Neural crest cell (in vitro differentiated cells): ENCODE measurements around the gene RBM19. TPM values are rescaled to one million over a fixed set of nuclear protein-coding genes. Genes with fewer than 3 reads are reported as not detected.

Experiments
- DNase-seq: peaks from one replicate; pipeline ENCODE4 v3.0.0; 2021; ENCODE audit warnings: low read depth, mixed read lengths, low spot score
- H3K27ac Mint-ChIP-seq: one replicate; pipeline ENCODE4 v1.8.0; 2021; ENCODE audit warnings: mild to moderate bottlenecking, mixed read lengths; ENCODE audit not compliant: unreplicated experiment
- H3K27me3 Mint-ChIP-seq: 2 replicates; pipeline ENCODE4 v1.8.0; 2021; ENCODE audit warnings: low read depth, mild to moderate bottlenecking, mixed read lengths
- H3K36me3 Mint-ChIP-seq: 2 replicates; pipeline ENCODE4 v1.8.0; 2021; ENCODE audit warnings: low read depth, mild to moderate bottlenecking, mixed read lengths
- H3K4me1 Mint-ChIP-seq: 2 replicates; pipeline ENCODE4 v1.8.0; 2021; ENCODE audit warnings: mixed read lengths
- H3K4me3 Mint-ChIP-seq: one replicate; pipeline ENCODE4 v1.8.0; 2021; ENCODE audit warnings: mild to moderate bottlenecking, mixed read lengths
- H3K9me3 Mint-ChIP-seq: 2 replicates; pipeline ENCODE4 v1.8.0; 2021; ENCODE audit warnings: mixed read lengths
- total RNA-seq: library from RNA; stranded (reverse); gene quantifications from 2 replicates; pipeline ENCODE4 v1.2.1, GENCODE V29; 2021
- TF ChIP-seq, protein P1 (sequence below): fragments of 200-600 bp; sonication (generic); conservative IDR thresholded peaks from 2 replicates; pipeline ENCODE4 v1.5.0; 2021; ENCODE audit warnings: antibody characterized with exemption, mild to moderate bottlenecking

RBM19 gene
- total RNA-seq, 1 donor from 2014 or later = 42.6 TPM

DNA sequence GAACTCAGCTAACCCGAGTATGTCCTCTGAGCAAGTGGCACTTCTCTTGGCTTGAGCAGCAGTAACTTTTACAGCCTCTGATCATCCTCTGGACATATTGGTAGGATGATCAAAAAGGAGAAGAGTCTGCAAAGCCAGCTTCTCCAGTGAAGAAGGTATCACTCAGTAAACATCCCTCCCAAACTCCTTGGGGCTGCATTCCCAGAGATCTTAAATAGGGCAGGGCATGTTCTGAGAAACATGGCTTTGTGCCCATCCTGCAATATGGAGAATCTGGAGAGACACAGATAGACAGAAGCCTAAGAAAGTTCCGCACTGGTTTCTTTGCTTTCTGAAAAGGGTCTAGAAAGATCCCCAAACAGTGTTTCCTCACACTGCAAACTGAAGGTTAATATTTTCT lies 65.4 kb downstream of the RBM19 start:
- Mint-ChIP-seq H3K36me3 (no peaks in the 10 kb centered on the region), H3K9me3 (no peaks in the 10 kb centered on the region), H3K27ac (no peak overlapping the region), H3K4me3 (no peak overlapping the region), H3K27me3 (no peaks in the 10 kb centered on the region), H3K4me1 (peaks cover 13% of the 10 kb centered on the region)
- TF ChIP-seq, protein P1, sequence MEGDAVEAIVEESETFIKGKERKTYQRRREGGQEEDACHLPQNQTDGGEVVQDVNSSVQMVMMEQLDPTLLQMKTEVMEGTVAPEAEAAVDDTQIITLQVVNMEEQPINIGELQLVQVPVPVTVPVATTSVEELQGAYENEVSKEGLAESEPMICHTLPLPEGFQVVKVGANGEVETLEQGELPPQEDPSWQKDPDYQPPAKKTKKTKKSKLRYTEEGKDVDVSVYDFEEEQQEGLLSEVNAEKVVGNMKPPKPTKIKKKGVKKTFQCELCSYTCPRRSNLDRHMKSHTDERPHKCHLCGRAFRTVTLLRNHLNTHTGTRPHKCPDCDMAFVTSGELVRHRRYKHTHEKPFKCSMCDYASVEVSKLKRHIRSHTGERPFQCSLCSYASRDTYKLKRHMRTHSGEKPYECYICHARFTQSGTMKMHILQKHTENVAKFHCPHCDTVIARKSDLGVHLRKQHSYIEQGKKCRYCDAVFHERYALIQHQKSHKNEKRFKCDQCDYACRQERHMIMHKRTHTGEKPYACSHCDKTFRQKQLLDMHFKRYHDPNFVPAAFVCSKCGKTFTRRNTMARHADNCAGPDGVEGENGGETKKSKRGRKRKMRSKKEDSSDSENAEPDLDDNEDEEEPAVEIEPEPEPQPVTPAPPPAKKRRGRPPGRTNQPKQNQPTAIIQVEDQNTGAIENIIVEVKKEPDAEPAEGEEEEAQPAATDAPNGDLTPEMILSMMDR = no peak
- no peak for DNase-seq

DNA sequence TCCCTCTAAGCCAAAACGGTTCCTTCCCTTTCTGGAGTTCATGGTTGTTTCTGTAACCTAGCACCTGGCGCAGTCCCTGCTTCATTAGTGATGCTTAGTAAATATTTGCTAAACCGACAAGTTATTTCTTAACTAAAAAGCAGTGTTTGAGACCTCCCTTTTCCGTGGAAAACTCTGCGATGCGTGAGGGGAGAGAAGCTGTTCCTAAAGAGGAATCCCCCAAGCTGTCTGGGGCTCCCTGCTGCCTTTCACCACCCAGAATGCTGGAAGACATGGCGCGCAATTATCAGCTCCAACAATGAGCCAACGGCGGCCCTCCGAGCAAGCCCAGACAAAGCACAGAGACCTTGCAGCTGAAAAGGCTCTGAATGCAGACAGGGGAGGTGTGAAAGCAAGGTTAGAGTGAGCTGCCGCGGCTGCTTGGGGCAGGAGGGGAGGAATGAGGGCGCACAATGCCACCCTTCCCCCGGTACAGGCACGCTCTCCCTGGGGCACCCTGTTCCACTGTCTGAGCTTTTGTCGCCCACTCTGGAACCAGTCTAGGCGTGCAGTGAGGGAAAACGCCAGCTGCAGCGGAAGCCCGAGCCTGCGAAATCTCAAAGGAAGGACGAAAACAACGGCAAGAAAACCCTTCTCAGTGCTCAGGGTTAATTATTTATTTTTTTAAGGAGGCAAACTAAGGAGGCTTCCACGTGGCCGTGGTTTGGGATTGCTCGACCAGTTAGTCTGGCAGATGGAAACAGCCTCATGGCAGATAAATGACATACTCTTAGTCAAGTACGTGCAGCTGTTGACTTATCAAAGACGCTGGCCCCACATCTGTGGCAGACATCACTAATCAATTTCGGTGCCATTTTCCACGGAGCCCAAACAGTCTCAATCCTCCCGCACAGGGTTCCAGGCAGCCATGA lies 66.3 kb downstream of the RBM19 start:
- TF ChIP-seq, protein P1 = no peak
- DNase-seq = peak; percentile 12
- Mint-ChIP-seq H3K4me1 (peaks cover 13% of the 10 kb centered on the region), H3K36me3 (no peaks in the 10 kb centered on the region), H3K27me3 (no peaks in the 10 kb centered on the region), H3K27ac (peak overlapping the region; percentile 97), H3K9me3 (no peaks in the 10 kb centered on the region), H3K4me3 (no peak overlapping the region)

DNA sequence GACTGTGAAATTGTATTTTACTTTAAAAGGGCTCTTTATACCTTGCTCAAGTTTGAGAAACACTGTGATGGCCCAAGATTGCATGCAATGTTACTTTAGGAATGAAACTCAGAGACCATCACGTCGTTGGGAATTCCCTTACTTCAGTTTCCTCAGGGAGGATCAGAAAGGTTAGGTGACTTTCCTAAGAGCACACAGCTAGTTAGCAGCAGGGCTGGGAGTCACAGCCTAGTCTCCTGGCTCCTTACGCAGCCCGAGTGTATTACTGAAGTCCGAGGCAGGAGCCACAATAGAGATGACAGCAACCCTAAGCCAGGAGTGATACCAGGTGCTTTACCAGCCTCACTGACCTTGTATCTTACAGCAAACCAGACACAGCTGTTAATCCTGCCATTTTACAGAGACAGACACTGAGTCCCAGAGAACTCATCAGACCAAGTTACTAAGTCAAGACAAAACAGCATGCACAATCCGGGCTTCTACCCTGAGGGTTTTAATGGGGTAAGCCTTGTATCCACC lies 67.0 kb downstream of the RBM19 start:
- H3K27me3 Mint-ChIP-seq = no peaks in the 10 kb centered on the region

DNA sequence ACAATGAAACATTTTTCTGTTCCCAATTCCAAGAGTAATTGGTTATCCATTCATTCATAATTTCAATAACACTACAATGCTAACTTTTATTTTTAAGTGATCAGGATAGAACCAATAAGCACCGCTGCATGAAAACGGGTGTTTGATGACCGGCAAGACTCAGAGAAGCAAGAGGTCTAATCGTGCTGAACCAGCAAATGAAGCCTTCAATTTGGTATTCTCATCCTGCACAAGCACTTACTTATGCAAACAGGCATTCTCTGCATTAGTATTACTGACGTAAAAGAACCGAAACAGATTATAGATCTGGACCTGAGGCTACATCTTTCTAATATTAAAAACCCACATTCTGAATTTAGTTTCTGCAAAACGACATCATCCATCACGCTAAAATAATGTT lies 67.7 kb downstream of the RBM19 start:
- Mint-ChIP-seq H3K36me3 (no peaks in the 10 kb centered on the region), H3K9me3 (no peaks in the 10 kb centered on the region), H3K4me3 (no peak overlapping the region), H3K27ac (no peak overlapping the region), H3K27me3 (no peaks in the 10 kb centered on the region), H3K4me1 (peaks cover 13% of the 10 kb centered on the region)
- DNase-seq = no peak
- TF ChIP-seq, protein P1 = no peak

More for the DNA sequence above, 67.0 kb downstream of the RBM19 start:
- TF ChIP-seq, protein P1 = no peak
- Mint-ChIP-seq H3K36me3 (no peaks in the 10 kb centered on the region), H3K4me3 (no peak overlapping the region), H3K27ac (peak overlapping the region; percentile 97), H3K4me1 (peaks cover 13% of the 10 kb centered on the region), H3K9me3 (no peaks in the 10 kb centered on the region)
- DNase-seq = no peak

DNA sequence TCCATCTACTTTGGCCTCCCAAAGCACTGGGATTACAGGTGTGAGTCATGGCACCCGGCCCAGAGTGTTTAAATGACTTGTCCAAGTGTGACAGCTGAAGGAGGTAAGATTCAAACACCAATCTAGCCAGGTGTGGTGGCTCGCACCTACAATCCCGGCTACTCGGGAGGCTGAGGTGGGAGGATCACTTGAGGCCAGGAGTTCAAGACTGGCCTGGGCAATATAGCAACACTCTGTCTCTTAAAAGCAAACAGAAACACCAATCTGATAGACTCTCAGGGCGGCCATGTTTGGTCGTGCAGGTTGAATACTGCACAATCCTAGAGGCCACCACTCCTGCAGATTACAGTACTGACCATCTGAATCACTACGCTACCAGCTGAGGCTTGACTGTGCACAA lies 68.7 kb downstream of the RBM19 start:
- no peaks in the 10 kb centered on the region for H3K36me3 Mint-ChIP-seq
- H3K9me3 Mint-ChIP-seq = no peaks in the 10 kb centered on the region
- H3K27ac Mint-ChIP-seq = no peak overlapping the region
- H3K4me3 Mint-ChIP-seq = no peak overlapping the region
- no peak for DNase-seq
- H3K27me3 Mint-ChIP-seq = no peaks in the 10 kb centered on the region
- TF ChIP-seq, protein P1 = no peak
- peaks cover 16% of the 10 kb centered on the region for H3K4me1 Mint-ChIP-seq
